ENCODE measurements around the gene SDSL. TPM values are rescaled to one million over a fixed set of nuclear protein-coding genes. Genes with fewer than 3 reads are reported as not detected.

Gene SDSL
- total RNA-seq, 4 donors from 2014 or later: 0.46 to 1.8 (median 1.4) TPM; not detected in 1

GRCh38 chr12:113457710-113458109, 35.5 kb downstream of the SDSL start:
- TF ChIP-seq POLR2A (IDR thresholded peaks at IDR 0.05): no peak
- TF ChIP-seq, protein P1, sequence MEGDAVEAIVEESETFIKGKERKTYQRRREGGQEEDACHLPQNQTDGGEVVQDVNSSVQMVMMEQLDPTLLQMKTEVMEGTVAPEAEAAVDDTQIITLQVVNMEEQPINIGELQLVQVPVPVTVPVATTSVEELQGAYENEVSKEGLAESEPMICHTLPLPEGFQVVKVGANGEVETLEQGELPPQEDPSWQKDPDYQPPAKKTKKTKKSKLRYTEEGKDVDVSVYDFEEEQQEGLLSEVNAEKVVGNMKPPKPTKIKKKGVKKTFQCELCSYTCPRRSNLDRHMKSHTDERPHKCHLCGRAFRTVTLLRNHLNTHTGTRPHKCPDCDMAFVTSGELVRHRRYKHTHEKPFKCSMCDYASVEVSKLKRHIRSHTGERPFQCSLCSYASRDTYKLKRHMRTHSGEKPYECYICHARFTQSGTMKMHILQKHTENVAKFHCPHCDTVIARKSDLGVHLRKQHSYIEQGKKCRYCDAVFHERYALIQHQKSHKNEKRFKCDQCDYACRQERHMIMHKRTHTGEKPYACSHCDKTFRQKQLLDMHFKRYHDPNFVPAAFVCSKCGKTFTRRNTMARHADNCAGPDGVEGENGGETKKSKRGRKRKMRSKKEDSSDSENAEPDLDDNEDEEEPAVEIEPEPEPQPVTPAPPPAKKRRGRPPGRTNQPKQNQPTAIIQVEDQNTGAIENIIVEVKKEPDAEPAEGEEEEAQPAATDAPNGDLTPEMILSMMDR (IDR thresholded peaks at IDR 0.05): no peak
- no peak overlapping the region for H3K4me3 ChIP-seq (ENCODE audit: low read depth, poor library complexity, severe bottlenecking)
- intact Hi-C loops (cut with DNase I; ENCODE audit: low total_unique reads): no loop called here
- DNase-seq (ENCODE audit: low spot score in 2 of 2): no peak
- WGBS, 2 donors: 40 to 52% methylated on average over 4 of the region's 4 CpGs

DNA sequence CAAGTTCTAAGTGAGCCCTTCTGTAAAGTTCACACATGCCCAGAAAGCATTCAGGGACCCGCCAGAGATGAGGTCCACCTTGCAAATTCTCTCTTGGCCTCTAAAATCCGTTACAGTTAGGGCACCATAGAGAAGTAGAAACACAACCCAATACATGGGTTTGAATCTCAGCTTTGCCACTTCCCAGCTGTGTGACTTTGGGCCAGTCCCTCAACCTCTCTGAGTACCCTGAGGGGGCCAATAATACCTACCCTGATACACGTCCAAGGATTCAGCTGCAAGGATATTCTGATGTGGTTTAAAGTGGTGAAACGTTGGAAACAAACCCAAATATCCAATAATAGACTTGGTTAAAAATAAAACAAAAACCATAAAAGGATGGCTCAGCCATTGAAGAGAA, 37.8 kb downstream of the SDSL start:
- WGBS, 2 donors: 30 to 33% methylated on average over 4 of the region's 4 CpGs
- no peak overlapping the region for H3K4me3 ChIP-seq (ENCODE audit: low read depth, poor library complexity, severe bottlenecking)
- intact Hi-C loops (cut with DNase I; ENCODE audit: low total_unique reads): loop anchor here (10.0 kb wide), 1 partner anchor 455 kb away; no protein-coding TSS in a partner anchor
- TF ChIP-seq, protein P1 (IDR thresholded peaks at IDR 0.05): no peak
- TF ChIP-seq POLR2A (IDR thresholded peaks at IDR 0.05): no peak
- DNase-seq (ENCODE audit: low spot score in 2 of 2): no peak

GRCh38 chr12:113461666-113462065, 39.5 kb downstream of the SDSL start:
- no peak for DNase-seq (ENCODE audit: low spot score in 2 of 2)
- intact Hi-C loops (cut with DNase I; ENCODE audit: low total_unique reads): loop anchor here (10.0 kb wide), 1 partner anchor 453 kb away; no protein-coding TSS in a partner anchor
- H3K4me3 ChIP-seq (ENCODE audit: low read depth, poor library complexity, severe bottlenecking): no peak overlapping the region
- WGBS, 2 donors: 26 to 32% methylated on average over 5 of the region's 5 CpGs
- TF ChIP-seq, protein P1 (IDR thresholded peaks at IDR 0.05): no peak
- TF ChIP-seq POLR2A (IDR thresholded peaks at IDR 0.05): no peak

- WGBS, 2 donors: 10% methylated on average over 25 of the region's 25 CpGs
- TF ChIP-seq, protein P1 (IDR thresholded peaks at IDR 0.05): peak in 1 of 3 donors; percentile 51
- no peak for TF ChIP-seq POLR2A (IDR thresholded peaks at IDR 0.05)
- DNase-seq (ENCODE audit: low spot score in 2 of 2): peak; percentile 64 to 95
- H3K4me3 ChIP-seq (ENCODE audit: low read depth, poor library complexity, severe bottlenecking): no peak overlapping the region
- intact Hi-C loops (cut with DNase I; ENCODE audit: low total_unique reads): loop anchor here (10.0 kb wide), 1 partner anchor 453 kb away; no protein-coding TSS in a partner anchor
Measured at GRCh38 chr12:113462117-113462774, 40.1 kb downstream of the SDSL start.

DNA sequence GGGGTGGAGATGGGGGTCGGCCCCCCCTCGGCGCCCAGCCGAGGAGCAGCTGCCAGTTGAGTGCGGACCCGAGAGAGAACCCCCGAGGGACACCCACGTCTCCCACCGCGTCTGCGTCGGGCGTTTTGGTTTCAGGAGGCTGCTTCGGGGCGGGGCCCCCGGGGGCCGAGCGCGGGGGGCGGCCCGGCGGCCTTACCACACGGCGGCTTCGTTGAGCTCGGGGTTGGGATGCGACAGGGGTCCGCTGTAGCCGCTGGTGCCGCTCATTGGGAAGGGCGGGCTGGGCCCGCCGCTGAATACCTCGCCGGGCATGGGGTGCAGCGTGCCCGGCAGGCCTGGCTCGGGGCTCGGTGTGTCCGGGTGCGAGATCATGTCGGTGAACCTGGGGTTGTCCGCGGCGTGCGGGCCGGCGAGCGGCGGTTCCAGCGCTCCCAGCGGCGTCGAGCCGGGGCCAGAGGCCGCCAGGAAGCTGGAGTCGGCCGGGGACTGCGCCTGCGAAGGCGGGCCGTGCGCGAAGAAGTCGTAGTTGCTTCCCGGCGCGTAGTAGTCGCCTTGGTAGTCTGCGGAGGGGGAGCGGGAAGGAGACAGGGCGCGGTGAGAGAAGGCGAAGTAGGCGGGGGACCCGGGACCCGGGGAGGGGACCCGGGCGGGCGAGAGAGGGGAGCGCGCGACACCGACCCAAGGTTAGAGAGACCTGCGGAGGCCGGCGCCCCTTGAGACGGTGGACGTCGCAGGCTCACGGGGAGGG, 41.0 kb downstream of the SDSL start:
- 2% methylated on average over 35 to 84 of the region's 91 CpGs for WGBS, 2 donors
- DNase-seq (ENCODE audit: low spot score in 2 of 2): no peak
- no peak overlapping the region for H3K4me3 ChIP-seq (ENCODE audit: low read depth, poor library complexity, severe bottlenecking)
- intact Hi-C loops (cut with DNase I; ENCODE audit: low total_unique reads): loop anchor here (10.0 kb wide), 1 partner anchor 452 kb away; no protein-coding TSS in a partner anchor
- TF ChIP-seq, protein P1 (IDR thresholded peaks at IDR 0.05): no peak
